Activated CD8-positive, alpha-beta memory T cell treated with anti-CD3 and anti-CD28 coated beads, Interleukin-2, amount 10 ng/mL, durations not matched to agents 7 days and 5 days (primary cell): Measurements from ENCODE around the gene RUFY1. TPM values are rescaled to one million over a fixed set of nuclear protein-coding genes. Genes with fewer than 3 reads are reported as not detected.
A peak's percentile ranks its signal among the peaks of the same experiment; 100 is the strongest.
"Not testable (repeated sequence)": the region's sequence is repeated elsewhere in the genome, so short reads cannot be mapped to it uniquely, and the experiment has no call there.

Source experiments
- ATAC-seq: fragments of 150-1000 bp; cut with Tn5 transposase; one replicate; pipeline ENCODE4 v1.10.0; 2021; ENCODE audit warnings: moderate library complexity
- CTCF ChIA-PET: fragments of 350-600 bp; sonication (Branson Sonifier 250); formaldehyde crosslinking; loops from one replicate; lab custom pipeline; 2021; ENCODE audit warnings: antibody characterized with exemption; lab: Charles Lee
- DNase-seq: peaks from one replicate; pipeline ENCODE4 v3.0.0-alpha.2; 2020
- H3K27ac Mint-ChIP-seq: one replicate; pipeline ENCODE4 v1.8.0; 2021; ENCODE audit warnings: mild to moderate bottlenecking, mixed read lengths
- H3K27me3 Mint-ChIP-seq: one replicate; pipeline ENCODE4 v1.8.0; 2021; ENCODE audit warnings: mixed read lengths
- H3K36me3 Mint-ChIP-seq: one replicate; pipeline ENCODE4 v1.8.0; 2021; ENCODE audit warnings: mild to moderate bottlenecking, mixed read lengths
- H3K4me1 Mint-ChIP-seq: one replicate; pipeline ENCODE4 v1.8.0; 2021; ENCODE audit warnings: mixed read lengths
- H3K4me3 Mint-ChIP-seq: one replicate; pipeline ENCODE4 v1.8.0; 2021; ENCODE audit warnings: mild to moderate bottlenecking, moderate library complexity, mixed read lengths
- H3K9me3 Mint-ChIP-seq: one replicate; pipeline ENCODE4 v1.8.0; 2022; ENCODE audit warnings: low read depth, mixed read lengths
- total RNA-seq, 2 experiments: library from RNA; stranded (reverse); gene quantifications; one replicate each; pipeline ENCODE4 v1.2.3, GENCODE V29; 2021

RUFY1 gene
- total RNA-seq, 2 experiments from 2014 or later, result 37.4 to 37.9 TPM

- CTCF ChIA-PET, result interaction anchor here (1.2 to 1.4 kb wide), 2 partner anchors 8 to 66 kb away, joined by 3 to 6 read pairs; partner anchors contain the start of gene RUFY1
- not testable (repeated sequence) for H3K27me3 Mint-ChIP-seq, ATAC-seq, DNase-seq, H3K27ac Mint-ChIP-seq, H3K9me3 Mint-ChIP-seq
- Mint-ChIP-seq H3K4me3 (peak overlapping the region; percentile 77), H3K4me1 (peaks cover 16% of the 10 kb centered on the region), H3K36me3 (peaks cover 30% of the 10 kb centered on the region)
Observed at GRCh38 chr5:179558261-179558799, 8.0 kb downstream of the RUFY1 start.

DNA sequence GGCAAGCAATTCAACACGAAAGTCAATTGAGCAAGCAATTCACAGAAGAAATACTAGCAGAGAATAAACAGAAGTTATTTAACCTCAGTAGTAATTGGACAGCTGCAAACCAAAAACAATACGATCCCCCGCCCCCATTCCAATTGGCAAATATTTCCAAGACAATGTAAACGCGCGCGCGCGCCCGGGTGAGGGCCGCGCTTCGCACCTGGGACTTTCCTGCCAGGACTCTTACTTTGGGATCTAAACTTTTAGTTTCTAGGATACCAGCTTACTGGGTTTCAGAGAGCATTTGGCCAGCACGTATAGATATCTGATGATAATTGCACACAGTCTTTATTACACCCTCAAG is 8.6 kb downstream of the RUFY1 start:
- ATAC-seq, result no peak
- H3K9me3 Mint-ChIP-seq, result no peaks in the 10 kb centered on the region
- H3K4me3 Mint-ChIP-seq, result peak overlapping the region; percentile 77
- CTCF ChIA-PET, result interaction anchor here (1.2 to 1.4 kb wide), 2 partner anchors 8 to 65 kb away, joined by 3 to 6 read pairs; partner anchors contain the start of gene RUFY1
- peaks cover 31% of the 10 kb centered on the region for H3K36me3 Mint-ChIP-seq
- no peak for DNase-seq
- peak overlapping the region; percentile 81 for H3K27ac Mint-ChIP-seq
- peaks cover 13% of the 10 kb centered on the region for H3K4me1 Mint-ChIP-seq
- H3K27me3 Mint-ChIP-seq, result no peaks in the 10 kb centered on the region

GRCh38 chr5:179559284-179560252 is 9.2 kb downstream of the RUFY1 start:
- Mint-ChIP-seq H3K9me3 (no peaks in the 10 kb centered on the region), H3K27me3 (no peaks in the 10 kb centered on the region), H3K4me3 (peak overlapping the region; percentile 77), H3K4me1 (peaks cover 12% of the 10 kb centered on the region), H3K27ac (peak overlapping the region; percentile 81), H3K36me3 (peaks cover 31% of the 10 kb centered on the region)
- ATAC-seq, result peak; percentile 100
- CTCF ChIA-PET, result interaction anchor here (1.2 to 1.5 kb wide), 3 partner anchors 9 to 65 kb away, joined by 3 to 6 read pairs (median 5); partner anchors contain the start of gene RUFY1
- peak; percentile 95 for DNase-seq

- no peak overlapping the region for H3K4me3 Mint-ChIP-seq
- CTCF ChIA-PET, result no interaction called here
Observed at GRCh38 chr5:179564526-179564925, 14.2 kb downstream of the RUFY1 start.

GRCh38 chr5:179568721-179569120 is 18.4 kb downstream of the RUFY1 start:
- Mint-ChIP-seq H3K36me3 (peaks cover 30% of the 10 kb centered on the region), H3K27me3 (no peaks in the 10 kb centered on the region), H3K4me1 (no peaks in the 10 kb centered on the region), H3K9me3 (no peaks in the 10 kb centered on the region), H3K4me3 (no peak overlapping the region), H3K27ac (peak overlapping the region; percentile 38)
- CTCF ChIA-PET, result no interaction called here
- DNase-seq (no peak), ATAC-seq (no peak)

More at GRCh38 chr5:179564526-179564925, 14.2 kb downstream of the RUFY1 start:
- Mint-ChIP-seq H3K9me3 (no peaks in the 10 kb centered on the region), H3K36me3 (peaks cover 39% of the 10 kb centered on the region), H3K27me3 (no peaks in the 10 kb centered on the region), H3K27ac (no peak overlapping the region), H3K4me1 (peaks cover 3% of the 10 kb centered on the region)
- no peak for DNase-seq
- ATAC-seq, result no peak

DNA sequence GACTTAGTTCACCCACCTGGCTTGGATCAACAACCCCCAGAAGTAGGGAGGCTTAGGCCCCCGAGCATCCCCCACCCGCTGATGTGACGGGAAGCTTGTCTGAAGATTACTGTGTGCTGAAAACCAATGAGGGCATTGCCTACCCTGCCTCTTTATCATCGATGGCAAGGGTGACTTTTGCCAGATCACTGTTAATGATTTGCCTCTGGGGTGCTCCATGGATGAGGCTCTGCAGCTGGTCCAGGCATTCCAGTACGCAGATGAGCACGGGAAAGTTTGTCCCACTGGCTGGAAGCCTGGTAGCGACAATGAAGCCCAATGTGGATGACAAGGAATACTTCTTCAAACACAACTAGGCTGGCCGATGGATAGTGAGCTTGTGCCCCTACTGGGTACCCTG is 22.0 kb downstream of the RUFY1 start:
- Mint-ChIP-seq H3K4me3 (no peak overlapping the region), H3K4me1 (no peaks in the 10 kb centered on the region), H3K9me3 (no peaks in the 10 kb centered on the region), H3K27ac (no peak overlapping the region), H3K27me3 (no peaks in the 10 kb centered on the region), H3K36me3 (peaks cover 24% of the 10 kb centered on the region)
- ATAC-seq (no peak), DNase-seq (no peak)
- CTCF ChIA-PET, result no interaction called here

DNA sequence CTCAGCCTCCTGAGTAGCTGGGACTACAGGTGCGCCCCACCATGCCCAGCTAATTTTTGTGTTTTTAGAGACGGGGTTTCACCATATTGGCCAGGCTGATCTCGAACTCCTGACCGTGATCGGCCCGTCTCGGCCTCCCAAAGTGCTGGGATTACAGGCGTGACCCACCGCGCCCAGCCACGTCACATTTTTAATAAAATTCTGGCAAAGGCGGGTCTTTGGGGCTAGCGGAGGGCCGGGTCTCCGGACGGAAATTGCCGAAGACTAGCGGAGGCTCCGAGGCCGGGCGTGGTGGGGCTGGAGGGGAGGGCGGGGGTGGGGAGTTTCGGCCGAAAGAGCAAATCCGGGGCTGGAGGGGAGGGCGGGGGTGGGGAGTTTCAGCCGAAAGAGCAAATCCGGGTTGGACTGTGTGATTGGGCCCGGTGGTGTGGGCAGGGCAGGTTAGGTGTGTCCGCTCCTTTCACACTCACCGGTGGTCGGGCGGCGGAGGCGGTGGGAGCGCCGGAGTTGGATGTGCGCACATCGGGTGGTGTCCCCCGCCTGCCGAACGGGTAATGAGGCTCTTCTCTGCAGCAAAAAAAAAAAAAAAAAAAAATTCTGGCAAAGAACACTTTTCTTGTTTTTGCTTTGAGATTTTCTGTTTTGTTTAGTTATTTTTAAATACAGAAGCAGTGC is 27.1 kb downstream of the RUFY1 start:
- no peaks in the 10 kb centered on the region for H3K9me3 Mint-ChIP-seq
- H3K27ac Mint-ChIP-seq, result no peak overlapping the region
- ATAC-seq (no peak), DNase-seq (no peak)
- H3K4me1 Mint-ChIP-seq, result no peaks in the 10 kb centered on the region
- H3K36me3 Mint-ChIP-seq, result peaks cover 17% of the 10 kb centered on the region
- CTCF ChIA-PET, result no interaction called here
- no peak overlapping the region for H3K4me3 Mint-ChIP-seq
- H3K27me3 Mint-ChIP-seq, result no peaks in the 10 kb centered on the region

DNA sequence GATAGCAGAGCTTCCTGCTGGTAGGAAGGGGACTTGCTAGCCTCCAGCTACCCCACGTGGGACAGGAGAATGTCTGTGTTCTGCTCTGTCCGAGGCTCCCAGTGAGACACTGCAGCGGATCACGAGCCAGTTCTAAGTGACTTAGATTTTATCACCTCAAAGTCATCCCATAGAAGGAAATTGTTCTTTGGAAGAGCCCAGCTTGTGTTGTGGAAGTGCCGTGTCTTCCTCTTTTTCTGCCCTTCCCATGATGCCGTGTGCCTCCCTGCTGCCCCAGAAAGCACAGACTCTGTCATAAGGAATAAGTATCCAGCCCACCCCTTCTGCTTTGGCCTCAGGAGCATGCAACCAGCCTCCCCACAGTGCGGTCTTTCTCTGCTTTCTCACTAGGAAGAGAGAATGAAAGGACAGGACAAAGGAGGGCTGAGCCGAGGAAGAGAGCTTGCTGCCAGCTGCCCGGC is 35.6 kb downstream of the RUFY1 start:
- ATAC-seq, result no peak
- Mint-ChIP-seq H3K36me3 (peaks cover 15% of the 10 kb centered on the region), H3K4me1 (no peaks in the 10 kb centered on the region), H3K4me3 (no peak overlapping the region), H3K27ac (no peak overlapping the region), H3K27me3 (no peaks in the 10 kb centered on the region), H3K9me3 (no peaks in the 10 kb centered on the region)
- DNase-seq, result no peak
- CTCF ChIA-PET, result no interaction called here

DNA sequence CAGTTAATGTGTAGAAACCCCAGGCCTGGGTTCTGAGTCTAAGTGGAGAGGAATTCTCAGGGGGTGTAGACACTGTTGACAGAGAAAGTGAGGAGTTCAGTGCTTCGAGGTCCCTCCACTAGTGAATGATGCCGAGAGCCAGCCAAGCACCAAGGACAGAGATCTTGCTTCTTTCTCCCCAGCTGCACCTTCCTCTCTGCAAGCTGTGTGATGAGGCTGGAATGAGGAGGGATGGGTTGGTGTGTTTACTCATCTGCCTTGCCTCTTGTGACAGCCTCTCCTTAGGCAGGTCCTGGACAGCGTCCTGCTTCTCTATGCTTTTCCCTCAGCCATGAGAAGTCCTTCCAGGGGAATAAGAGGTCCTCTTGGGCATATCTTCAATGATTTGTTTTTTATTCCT is 37.8 kb downstream of the RUFY1 start:
- no peaks in the 10 kb centered on the region for H3K9me3 Mint-ChIP-seq
- H3K36me3 Mint-ChIP-seq, result peaks cover 23% of the 10 kb centered on the region
- CTCF ChIA-PET, result no interaction called here

DNA sequence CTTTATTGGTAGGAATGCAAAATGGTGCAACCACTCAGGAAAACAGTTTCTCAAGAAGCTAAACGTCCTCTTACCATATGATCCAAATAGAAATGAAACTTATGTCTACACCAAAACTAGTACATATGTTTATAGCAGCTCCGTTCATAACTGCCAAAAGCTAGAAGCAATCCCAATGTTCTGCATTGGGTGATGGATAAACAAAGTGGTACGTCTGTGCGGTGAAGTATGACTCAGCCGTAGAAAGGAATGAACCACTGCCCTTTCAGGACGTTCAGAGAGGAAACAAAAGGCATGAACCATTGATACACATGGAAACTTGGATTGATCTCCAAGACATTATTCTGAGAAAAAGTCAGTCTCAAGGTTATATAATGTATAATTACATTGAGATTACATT is 45.6 kb downstream of the RUFY1 start:
- ATAC-seq (no peak), DNase-seq (no peak)
- H3K9me3 Mint-ChIP-seq, result no peaks in the 10 kb centered on the region

More for the DNA sequence above, 37.8 kb downstream of the RUFY1 start:
- H3K27ac Mint-ChIP-seq, result no peak overlapping the region
- H3K4me3 Mint-ChIP-seq, result no peak overlapping the region
- no peaks in the 10 kb centered on the region for H3K4me1 Mint-ChIP-seq
- no peaks in the 10 kb centered on the region for H3K27me3 Mint-ChIP-seq
- ATAC-seq (no peak), DNase-seq (no peak)

GRCh38 chr5:179596421-179596820 is 46.1 kb downstream of the RUFY1 start:
- Mint-ChIP-seq H3K9me3 (no peaks in the 10 kb centered on the region), H3K36me3 (peaks cover 36% of the 10 kb centered on the region), H3K27me3 (no peaks in the 10 kb centered on the region), H3K4me3 (no peak overlapping the region), H3K27ac (no peak overlapping the region), H3K4me1 (no peaks in the 10 kb centered on the region)
- no peak for ATAC-seq
- no peak for DNase-seq
- CTCF ChIA-PET, result no interaction called here

More for the DNA sequence above, 45.6 kb downstream of the RUFY1 start:
- CTCF ChIA-PET, result no interaction called here
- Mint-ChIP-seq H3K27me3 (no peaks in the 10 kb centered on the region), H3K4me1 (no peaks in the 10 kb centered on the region), H3K27ac (no peak overlapping the region), H3K4me3 (no peak overlapping the region), H3K36me3 (peaks cover 36% of the 10 kb centered on the region)

DNA sequence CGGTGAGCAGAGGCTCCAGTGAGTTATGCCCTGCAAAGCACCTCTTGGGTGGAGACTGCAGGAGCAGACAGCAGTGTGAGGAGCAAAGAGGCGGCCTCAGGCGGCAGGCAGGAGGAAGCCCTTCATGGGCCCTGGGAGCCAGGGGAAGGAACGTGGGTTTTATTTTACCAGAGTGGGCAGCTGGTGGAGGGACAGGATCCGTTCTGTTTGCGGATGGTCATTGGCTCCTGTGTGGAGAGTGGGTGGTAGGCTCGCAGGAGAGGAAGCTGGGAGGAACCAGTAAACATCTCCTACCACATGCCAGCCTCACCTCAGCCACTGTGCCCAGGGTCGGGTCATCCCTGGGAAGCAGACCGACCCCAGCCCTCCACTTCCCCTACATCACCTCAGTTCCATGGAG is 48.7 kb downstream of the RUFY1 start:
- no peak overlapping the region for H3K27ac Mint-ChIP-seq
- no peak overlapping the region for H3K4me3 Mint-ChIP-seq
- CTCF ChIA-PET, result interaction anchor here (1.0 kb wide), 1 partner anchor 25 kb away, joined by 3 read pairs; the partner anchor contains the start of gene HNRNPH1
- no peaks in the 10 kb centered on the region for H3K9me3 Mint-ChIP-seq
- H3K27me3 Mint-ChIP-seq, result no peaks in the 10 kb centered on the region
- H3K36me3 Mint-ChIP-seq, result peaks cover 25% of the 10 kb centered on the region
- no peaks in the 10 kb centered on the region for H3K4me1 Mint-ChIP-seq
- DNase-seq (no peak), ATAC-seq (no peak)

- ATAC-seq, result no peak
- H3K27me3 Mint-ChIP-seq, result no peaks in the 10 kb centered on the region
- no peak overlapping the region for H3K27ac Mint-ChIP-seq
- no peak for DNase-seq
- H3K36me3 Mint-ChIP-seq, result peaks cover 26% of the 10 kb centered on the region
- H3K9me3 Mint-ChIP-seq, result no peaks in the 10 kb centered on the region
- H3K4me1 Mint-ChIP-seq, result no peaks in the 10 kb centered on the region
- no peak overlapping the region for H3K4me3 Mint-ChIP-seq
- CTCF ChIA-PET, result interaction anchor here (1.0 kb wide), 1 partner anchor 24 kb away, joined by 3 read pairs; the partner anchor contains the start of gene HNRNPH1
Observed at GRCh38 chr5:179599566-179599965, 49.2 kb downstream of the RUFY1 start.
